ENCODE data around the gene FMN2.

FMN2 gene

GRCh38 chr1:240134596-240134995, 42.9 kb downstream of the FMN2 start:
- TF ChIP-seq CTCF (IDR thresholded peaks at IDR 0.05), result no peak
- Histone ChIP-seq H3K36me3 (no peaks in the 10 kb centered on the region), H3K4me1 (ENCODE audit: control insufficient read depth in 1 of 2, insufficient read depth in 1 of 2, low read depth in 1 of 2, low read length in 1 of 2) (no peaks in the 10 kb centered on the region), H3K4me3 (ENCODE audit: low read depth in 1 of 2, low read length in 1 of 2) (no peak overlapping the region), H3K27me3 (no peaks in the 10 kb centered on the region), H3K27ac (no peak overlapping the region), H3K9me3 (no peaks in the 10 kb centered on the region)

GRCh38 chr1:240136402-240136801, 44.7 kb downstream of the FMN2 start:
- Histone ChIP-seq H3K27ac (no peak overlapping the region), H3K9me3 (no peaks in the 10 kb centered on the region), H3K36me3 (no peaks in the 10 kb centered on the region), H3K4me1 (ENCODE audit: control insufficient read depth in 1 of 2, insufficient read depth in 1 of 2, low read depth in 1 of 2, low read length in 1 of 2) (no peaks in the 10 kb centered on the region), H3K27me3 (no peaks in the 10 kb centered on the region), H3K4me3 (ENCODE audit: low read depth in 1 of 2, low read length in 1 of 2) (no peak overlapping the region)
- TF ChIP-seq CTCF (IDR thresholded peaks at IDR 0.05), result no peak

- Histone ChIP-seq H3K4me1 (ENCODE audit: control insufficient read depth in 1 of 2, insufficient read depth in 1 of 2, low read depth in 1 of 2, low read length in 1 of 2) (no peaks in the 10 kb centered on the region), H3K27me3 (no peaks in the 10 kb centered on the region), H3K4me3 (ENCODE audit: low read depth in 1 of 2, low read length in 1 of 2) (no peak overlapping the region), H3K9me3 (no peaks in the 10 kb centered on the region), H3K36me3 (no peaks in the 10 kb centered on the region), H3K27ac (no peak overlapping the region)
- TF ChIP-seq CTCF (IDR thresholded peaks at IDR 0.05), result no peak
Measured at GRCh38 chr1:240138867-240139266, 47.2 kb downstream of the FMN2 start.

GRCh38 chr1:240139511-240139910, 47.8 kb downstream of the FMN2 start:
- no peak for TF ChIP-seq CTCF (IDR thresholded peaks at IDR 0.05)
- Histone ChIP-seq H3K4me1 (ENCODE audit: control insufficient read depth in 1 of 2, insufficient read depth in 1 of 2, low read depth in 1 of 2, low read length in 1 of 2) (no peaks in the 10 kb centered on the region), H3K9me3 (no peaks in the 10 kb centered on the region), H3K27ac (no peak overlapping the region), H3K4me3 (ENCODE audit: low read depth in 1 of 2, low read length in 1 of 2) (no peak overlapping the region), H3K27me3 (no peaks in the 10 kb centered on the region), H3K36me3 (no peaks in the 10 kb centered on the region)

GRCh38 chr1:240145120-240145519, 53.4 kb downstream of the FMN2 start:
- Histone ChIP-seq H3K27ac (no peak overlapping the region), H3K9me3 (no peaks in the 10 kb centered on the region), H3K27me3 (no peaks in the 10 kb centered on the region), H3K4me3 (ENCODE audit: low read depth in 1 of 2, low read length in 1 of 2) (no peak overlapping the region), H3K4me1 (ENCODE audit: control insufficient read depth in 1 of 2, insufficient read depth in 1 of 2, low read depth in 1 of 2, low read length in 1 of 2) (no peaks in the 10 kb centered on the region), H3K36me3 (no peaks in the 10 kb centered on the region)
- TF ChIP-seq CTCF (IDR thresholded peaks at IDR 0.05), result no peak

- no peaks in the 10 kb centered on the region for H3K4me1 ChIP-seq (ENCODE audit: control insufficient read depth in 1 of 2, insufficient read depth in 1 of 2, low read depth in 1 of 2, low read length in 1 of 2)
- no peaks in the 10 kb centered on the region for H3K9me3 ChIP-seq
- no peaks in the 10 kb centered on the region for H3K36me3 ChIP-seq
- no peak overlapping the region for H3K27ac ChIP-seq
- no peaks in the 10 kb centered on the region for H3K27me3 ChIP-seq
- no peak for TF ChIP-seq CTCF (IDR thresholded peaks at IDR 0.05)
- H3K4me3 ChIP-seq (ENCODE audit: low read depth in 1 of 2, low read length in 1 of 2), result no peak overlapping the region
Measured at GRCh38 chr1:240148333-240148732, 56.6 kb downstream of the FMN2 start.
